Measurements from ENCODE around the gene TMEM132D.
"Not testable (repeated sequence)": the region's sequence is repeated elsewhere in the genome, so short reads cannot be mapped to it uniquely, and the experiment has no call there.

The TMEM132D gene

GRCh38 chr12:129570796-129571400, 332.9 kb downstream of the TMEM132D start:
- DNase-seq = no peak

- DNase-seq = no peak
Measured at GRCh38 chr12:129566800-129567199, 337.0 kb downstream of the TMEM132D start.

GRCh38 chr12:129564768-129565167, 339.1 kb downstream of the TMEM132D start:
- no peak for DNase-seq

- DNase-seq = no peak
Measured at GRCh38 chr12:129563266-129563665, 340.6 kb downstream of the TMEM132D start.

- no peak for DNase-seq
Measured at GRCh38 chr12:129561304-129561703, 342.5 kb downstream of the TMEM132D start.

- DNase-seq = no peak
Measured at GRCh38 chr12:129559776-129560175, 344.0 kb downstream of the TMEM132D start.

- DNase-seq = no peak
Measured at GRCh38 chr12:129558036-129558435, 345.8 kb downstream of the TMEM132D start.

- no peak for DNase-seq
Measured at GRCh38 chr12:129556082-129556481, 347.7 kb downstream of the TMEM132D start.

- no peak for DNase-seq
Measured at GRCh38 chr12:129552996-129553750, 350.7 kb downstream of the TMEM132D start.

GRCh38 chr12:129551441-129551840, 352.4 kb downstream of the TMEM132D start:
- DNase-seq = no peak

GRCh38 chr12:129550353-129550752, 353.5 kb downstream of the TMEM132D start:
- DNase-seq = peak; percentile 99

- no peak for DNase-seq
Measured at GRCh38 chr12:129549656-129550055, 354.2 kb downstream of the TMEM132D start.

GRCh38 chr12:129549020-129549419, 354.8 kb downstream of the TMEM132D start:
- DNase-seq = not testable (repeated sequence)

- DNase-seq = no peak
Measured at GRCh38 chr12:129544716-129545115, 359.1 kb downstream of the TMEM132D start.

GRCh38 chr12:129540954-129541353, 362.9 kb downstream of the TMEM132D start:
- DNase-seq = no peak

- peak; percentile 30 for DNase-seq
Measured at GRCh38 chr12:129540249-129540648, 363.6 kb downstream of the TMEM132D start.

GRCh38 chr12:129538724-129539335, 365.0 kb downstream of the TMEM132D start:
- DNase-seq = not testable (repeated sequence)

GRCh38 chr12:129538137-129538536, 365.7 kb downstream of the TMEM132D start:
- no peak for DNase-seq

GRCh38 chr12:129534966-129535750, 368.7 kb downstream of the TMEM132D start:
- DNase-seq = no peak

GRCh38 chr12:129532707-129533499, 370.9 kb downstream of the TMEM132D start:
- no peak for DNase-seq

GRCh38 chr12:129532082-129532481, 371.7 kb downstream of the TMEM132D start:
- no peak for DNase-seq

GRCh38 chr12:129530984-129531383, 372.8 kb downstream of the TMEM132D start:
- DNase-seq = no peak
